Measurements from ENCODE around the gene DYDC1.
A peak's percentile ranks its signal among the peaks of the same experiment; 100 is the strongest.
"Not testable (repeated sequence)": the region's sequence is repeated elsewhere in the genome, so short reads cannot be mapped to it uniquely, and the experiment has no call there.

DYDC1 gene

GRCh38 chr10:80365510-80365909 is 9.0 kb upstream of the DYDC1 start:
- H3K4me1 ChIP-seq (ENCODE audit: insufficient read depth, low read length, poor library complexity, severe bottlenecking), result no peaks in the 10 kb centered on the region
- no peaks in the 10 kb centered on the region for H3K36me3 ChIP-seq (ENCODE audit: insufficient read depth, low read length)
- no peaks in the 10 kb centered on the region for H3K79me2 ChIP-seq (ENCODE audit: insufficient read depth, low read length)
- H3K4me2 ChIP-seq (ENCODE audit: low read depth, low read length, poor library complexity, severe bottlenecking), result no peak overlapping the region
- peaks cover 5% of the 10 kb centered on the region; the same call in 1 of the 2 replicates for H3K9me3 ChIP-seq (ENCODE audit: insufficient read depth, low read depth, low read length)
- H3K4me3 ChIP-seq (ENCODE audit: low read length, poor library complexity, severe bottlenecking), result no peak overlapping the region
- no peaks in the 10 kb centered on the region for H3K27me3 ChIP-seq (ENCODE audit: insufficient read depth, low read length, poor library complexity, severe bottlenecking)
- H3F3A ChIP-seq (ENCODE audit: low read depth), result no peaks in the 10 kb centered on the region
- H2AFZ ChIP-seq (ENCODE audit: low read length), result no peak overlapping the region
- TF ChIP-seq CTCF (conservative IDR thresholded peaks at IDR 0.05; ENCODE audit: low read length) (no peak), EZH2phosphoT487 (IDR thresholded peaks at IDR 0.05; ENCODE audit: borderline replicate concordance) (no peak)
- H3K9me2 ChIP-seq (replicated peaks; ENCODE audit: low read depth, low read length), result no peaks in the 10 kb centered on the region; the same call in 1 of the 2 replicates
- H3K9ac ChIP-seq (ENCODE audit: low read depth, low read length, poor library complexity, severe bottlenecking), result no peak overlapping the region
- no peaks in the 10 kb centered on the region for H4K20me1 ChIP-seq (ENCODE audit: insufficient read depth, low read length, poor library complexity, severe bottlenecking)

GRCh38 chr10:80359644-80360043 is 3.1 kb upstream of the DYDC1 start:
- no peak overlapping the region for H3K4me2 ChIP-seq (ENCODE audit: low read depth, low read length, poor library complexity, severe bottlenecking)
- H3K9me3 ChIP-seq (ENCODE audit: insufficient read depth, low read depth, low read length), result no peaks in the 10 kb centered on the region
- H2AFZ ChIP-seq (ENCODE audit: low read length), result no peak overlapping the region
- no peak for TF ChIP-seq CTCF (conservative IDR thresholded peaks at IDR 0.05; ENCODE audit: low read length)
- TF ChIP-seq EZH2phosphoT487 (IDR thresholded peaks at IDR 0.05; ENCODE audit: borderline replicate concordance), result no peak
- no peaks in the 10 kb centered on the region; the same call in 1 of the 2 replicates for H3K9me2 ChIP-seq (replicated peaks; ENCODE audit: low read depth, low read length)
- no peaks in the 10 kb centered on the region for H3F3A ChIP-seq (ENCODE audit: low read depth)
- no peaks in the 10 kb centered on the region for H4K20me1 ChIP-seq (ENCODE audit: insufficient read depth, low read length, poor library complexity, severe bottlenecking)
- no peak overlapping the region for H3K9ac ChIP-seq (ENCODE audit: low read depth, low read length, poor library complexity, severe bottlenecking)
- H3K4me3 ChIP-seq (ENCODE audit: low read length, poor library complexity, severe bottlenecking), result no peak overlapping the region
- H3K36me3 ChIP-seq (ENCODE audit: insufficient read depth, low read length), result no peaks in the 10 kb centered on the region
- H3K4me1 ChIP-seq (ENCODE audit: insufficient read depth, low read length, poor library complexity, severe bottlenecking), result peaks cover 7% of the 10 kb centered on the region
- H3K79me2 ChIP-seq (ENCODE audit: insufficient read depth, low read length), result no peaks in the 10 kb centered on the region
- H3K27me3 ChIP-seq (ENCODE audit: insufficient read depth, low read length, poor library complexity, severe bottlenecking), result peaks cover 15% of the 10 kb centered on the region

GRCh38 chr10:80358925-80359324 is 2.4 kb upstream of the DYDC1 start:
- Histone ChIP-seq H3K27me3 (ENCODE audit: insufficient read depth, low read length, poor library complexity, severe bottlenecking) (peaks cover 15% of the 10 kb centered on the region), H2AFZ (ENCODE audit: low read length) (peak overlapping the region; percentile 32; the same call in 1 of the 2 replicates)
- not testable (repeated sequence) for H3K36me3 ChIP-seq (ENCODE audit: insufficient read depth, low read length); H3F3A ChIP-seq (ENCODE audit: low read depth); H3K4me3 ChIP-seq (ENCODE audit: low read length, poor library complexity, severe bottlenecking); H3K9ac ChIP-seq (ENCODE audit: low read depth, low read length, poor library complexity, severe bottlenecking); H3K9me2 ChIP-seq (replicated peaks; ENCODE audit: low read depth, low read length); H3K4me2 ChIP-seq (ENCODE audit: low read depth, low read length, poor library complexity, severe bottlenecking); H4K20me1 ChIP-seq (ENCODE audit: insufficient read depth, low read length, poor library complexity, severe bottlenecking); H3K4me1 ChIP-seq (ENCODE audit: insufficient read depth, low read length, poor library complexity, severe bottlenecking); H3K9me3 ChIP-seq (ENCODE audit: insufficient read depth, low read depth, low read length); H3K79me2 ChIP-seq (ENCODE audit: insufficient read depth, low read length)

- H3K9ac ChIP-seq (ENCODE audit: low read depth, low read length, poor library complexity, severe bottlenecking), result no peak overlapping the region
- no peaks in the 10 kb centered on the region; the same call in 1 of the 2 replicates for H3K9me2 ChIP-seq (replicated peaks; ENCODE audit: low read depth, low read length)
- no peak overlapping the region for H3K4me3 ChIP-seq (ENCODE audit: low read length, poor library complexity, severe bottlenecking)
- peaks cover 7% of the 10 kb centered on the region for H3K4me1 ChIP-seq (ENCODE audit: insufficient read depth, low read length, poor library complexity, severe bottlenecking)
- TF ChIP-seq EZH2phosphoT487 (IDR thresholded peaks at IDR 0.05; ENCODE audit: borderline replicate concordance), result no peak
- no peak for TF ChIP-seq CTCF (conservative IDR thresholded peaks at IDR 0.05; ENCODE audit: low read length)
- no peak overlapping the region for H3K4me2 ChIP-seq (ENCODE audit: low read depth, low read length, poor library complexity, severe bottlenecking)
- no peaks in the 10 kb centered on the region for H4K20me1 ChIP-seq (ENCODE audit: insufficient read depth, low read length, poor library complexity, severe bottlenecking)
- peaks cover 15% of the 10 kb centered on the region for H3K27me3 ChIP-seq (ENCODE audit: insufficient read depth, low read length, poor library complexity, severe bottlenecking)
- peak overlapping the region; percentile 78; the same call in 1 of the 2 replicates for H2AFZ ChIP-seq (ENCODE audit: low read length)
- H3F3A ChIP-seq (ENCODE audit: low read depth), result no peaks in the 10 kb centered on the region
- no peaks in the 10 kb centered on the region for H3K9me3 ChIP-seq (ENCODE audit: insufficient read depth, low read depth, low read length)
- H3K79me2 ChIP-seq (ENCODE audit: insufficient read depth, low read length), result no peaks in the 10 kb centered on the region
- H3K36me3 ChIP-seq (ENCODE audit: insufficient read depth, low read length), result no peaks in the 10 kb centered on the region
Measured at GRCh38 chr10:80357851-80358125, 1.2 kb upstream of the DYDC1 start.

Measured in Loucy (cell line).